GM19035 (cell line): ENCODE measurements around the gene PLXNA1.

ENCODE experiments used
- ATAC-seq: cut with Tn5 transposase; IDR thresholded peaks from one replicate; pipeline ENCODE4 v1.9.1; 2021; ENCODE audit not compliant: unreplicated experiment

PLXNA1 gene

DNA sequence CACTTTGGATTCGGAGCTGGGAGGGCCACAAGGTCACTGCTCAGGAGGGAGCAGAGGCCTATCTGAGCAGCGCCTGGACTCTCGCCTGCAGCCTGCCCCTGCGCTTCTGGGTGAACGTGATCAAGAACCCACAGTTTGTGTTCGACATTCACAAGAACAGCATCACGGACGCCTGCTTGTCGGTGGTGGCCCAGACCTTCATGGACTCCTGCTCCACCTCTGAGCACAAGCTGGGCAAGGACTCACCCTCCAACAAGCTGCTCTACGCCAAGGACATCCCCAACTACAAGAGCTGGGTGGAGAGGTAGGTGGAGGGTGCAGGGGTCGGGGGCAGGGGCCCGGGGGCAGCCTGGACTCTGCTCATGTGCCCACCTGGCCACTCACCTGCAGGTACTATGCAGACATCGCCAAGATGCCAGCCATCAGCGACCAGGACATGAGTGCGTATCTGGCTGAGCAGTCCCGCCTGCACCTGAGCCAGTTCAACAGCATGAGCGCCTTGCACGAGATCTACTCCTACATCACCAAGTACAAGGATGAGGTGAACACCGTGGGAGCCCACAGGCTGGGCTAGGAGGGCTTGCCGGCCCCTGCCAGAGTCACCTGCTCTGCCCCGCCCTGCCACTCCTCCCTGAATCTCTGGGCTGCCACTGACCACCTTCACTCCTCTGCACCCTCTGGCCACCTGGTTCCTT is 49.5 kb downstream of the PLXNA1 start:
- ATAC-seq: no peak
